Middle frontal gyrus (tissue), 1 donor: Measurements from ENCODE around the gene TRIM71.

Source experiments
- DNase-seq: peaks from one replicate; pipeline ENCODE4 v3.0.0-alpha.2; 2015; ENCODE audit warnings: low spot score; ENCODE audit errors: extremely low spot score

The TRIM71 gene

GRCh38 chr3:32865383-32865782 lies 47.6 kb downstream of the TRIM71 start:
- DNase-seq: no peak

GRCh38 chr3:32866533-32866932 lies 48.7 kb downstream of the TRIM71 start:
- DNase-seq: no peak

DNA sequence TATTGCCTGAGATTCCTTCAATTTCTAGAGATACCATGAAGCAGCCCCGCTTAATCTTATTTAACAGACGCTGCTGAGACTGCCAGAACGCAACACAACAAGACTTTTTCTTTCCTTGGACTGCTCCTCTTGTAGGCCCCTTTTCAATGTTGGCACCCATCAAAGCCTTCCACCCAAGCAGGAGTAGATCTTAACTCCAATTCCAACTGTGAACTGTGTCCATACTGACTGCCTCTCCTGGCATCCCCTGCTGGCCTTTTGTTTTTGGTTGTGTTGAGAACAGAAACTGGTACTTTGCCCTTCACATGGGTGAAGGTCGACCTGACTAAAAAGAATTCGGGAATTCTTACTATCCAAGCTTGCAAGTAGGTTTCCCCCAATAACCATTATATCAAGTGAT lies 50.2 kb downstream of the TRIM71 start:
- DNase-seq: no peak

GRCh38 chr3:32868719-32869512 lies 51.1 kb downstream of the TRIM71 start:
- no peak for DNase-seq

DNA sequence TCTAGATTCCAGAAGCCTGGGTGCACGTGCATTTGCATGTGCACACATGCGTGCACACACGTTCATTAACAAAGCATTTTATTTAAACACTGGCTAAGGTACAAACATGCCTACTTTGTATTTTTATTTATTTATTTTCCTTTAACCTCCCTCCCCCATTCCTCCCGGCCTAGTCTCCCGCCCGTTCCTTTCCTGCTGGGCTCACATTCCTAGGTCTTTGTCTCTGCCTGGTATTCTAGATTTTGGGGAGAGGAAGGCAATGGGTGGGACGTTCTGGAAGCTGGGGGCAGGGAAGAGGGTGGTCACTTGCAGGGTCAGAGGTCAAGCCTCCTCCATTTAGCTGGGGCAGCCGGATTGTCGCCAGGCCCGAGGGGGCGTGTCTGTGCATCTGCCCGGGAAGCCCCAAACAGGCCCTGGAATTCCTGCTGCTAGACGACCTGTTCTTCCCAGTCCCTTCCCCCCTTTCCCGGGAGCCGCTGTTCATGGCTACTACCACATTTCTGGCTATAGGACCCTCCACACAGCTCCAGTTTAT lies 51.8 kb downstream of the TRIM71 start:
- no peak for DNase-seq

GRCh38 chr3:32870373-32871095 lies 52.7 kb downstream of the TRIM71 start:
- DNase-seq: no peak

- DNase-seq: no peak
Observed at GRCh38 chr3:32871273-32871672, 53.5 kb downstream of the TRIM71 start.

- no peak for DNase-seq
Observed at GRCh38 chr3:32872487-32873382, 54.9 kb downstream of the TRIM71 start.

GRCh38 chr3:32873531-32874130 lies 55.8 kb downstream of the TRIM71 start:
- no peak for DNase-seq

DNA sequence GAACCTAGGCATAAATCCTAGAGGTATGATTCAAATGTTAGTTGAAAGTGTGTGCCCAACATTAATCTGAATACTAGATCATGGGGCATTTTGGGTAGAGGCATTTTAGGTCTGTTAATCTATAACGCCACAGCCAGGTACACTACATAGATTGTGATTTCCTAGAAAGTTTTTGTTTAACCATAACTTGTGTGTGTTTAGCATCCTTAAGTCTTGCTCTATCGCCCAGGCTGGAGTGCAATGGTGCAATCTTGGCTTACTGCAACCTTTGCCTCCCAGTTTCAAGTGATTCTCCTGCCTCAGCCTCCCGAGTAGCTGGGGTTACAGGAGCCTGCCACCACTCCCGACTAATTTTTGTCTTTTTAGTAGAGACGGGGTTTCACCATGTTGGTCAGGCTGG lies 59.1 kb downstream of the TRIM71 start:
- no peak for DNase-seq

GRCh38 chr3:32877598-32877997 lies 59.8 kb downstream of the TRIM71 start:
- DNase-seq: no peak

- no peak for DNase-seq
Observed at GRCh38 chr3:32880225-32880624, 62.4 kb downstream of the TRIM71 start.

- DNase-seq: no peak
Observed at GRCh38 chr3:32881624-32882023, 63.8 kb downstream of the TRIM71 start.

GRCh38 chr3:32882189-32882588 lies 64.4 kb downstream of the TRIM71 start:
- DNase-seq: no peak

GRCh38 chr3:32882603-32883025 lies 64.8 kb downstream of the TRIM71 start:
- DNase-seq: no peak

DNA sequence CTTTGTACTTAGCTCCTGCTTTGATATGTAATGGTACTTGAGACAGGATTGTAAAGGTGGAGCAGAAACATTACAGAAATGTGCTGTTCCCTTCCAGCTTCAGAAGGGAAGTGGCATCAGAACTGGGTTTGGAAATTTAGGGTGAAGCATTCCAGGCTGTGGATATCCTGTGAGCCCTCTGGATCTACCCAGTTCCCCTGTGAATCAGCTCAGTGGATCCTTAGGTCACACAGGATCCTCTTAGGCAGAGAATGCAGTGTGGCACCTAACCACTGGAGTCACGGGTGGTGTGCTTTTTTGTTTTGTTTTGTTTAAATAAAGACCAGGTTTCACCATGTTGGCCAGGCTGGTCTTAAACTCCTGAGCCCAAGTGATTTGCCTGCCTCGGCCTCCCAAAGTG lies 66.0 kb downstream of the TRIM71 start:
- no peak for DNase-seq

GRCh38 chr3:32884591-32884990 lies 66.8 kb downstream of the TRIM71 start:
- DNase-seq: no peak

- DNase-seq: no peak
Observed at GRCh38 chr3:32885283-32885901, 67.6 kb downstream of the TRIM71 start.

DNA sequence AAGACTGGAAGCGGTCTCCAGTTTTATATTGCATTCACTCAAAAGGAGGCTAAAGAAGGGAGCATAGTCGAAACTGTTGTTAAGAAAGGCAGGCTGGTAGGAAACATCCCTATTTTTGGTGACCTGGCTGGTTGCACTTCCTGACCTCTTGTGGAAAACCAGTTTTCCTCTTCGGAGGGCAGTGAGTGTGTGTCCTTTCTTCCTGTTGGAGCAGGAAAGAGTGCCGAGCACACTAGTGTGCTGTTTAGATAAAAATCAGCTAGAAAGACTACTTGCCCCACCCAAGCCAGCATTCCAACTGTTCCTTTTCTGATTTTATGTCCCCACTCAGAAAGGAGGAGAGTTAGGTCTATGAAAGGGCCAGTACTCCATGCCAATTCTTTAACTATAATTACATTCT lies 68.5 kb downstream of the TRIM71 start:
- DNase-seq: no peak

DNA sequence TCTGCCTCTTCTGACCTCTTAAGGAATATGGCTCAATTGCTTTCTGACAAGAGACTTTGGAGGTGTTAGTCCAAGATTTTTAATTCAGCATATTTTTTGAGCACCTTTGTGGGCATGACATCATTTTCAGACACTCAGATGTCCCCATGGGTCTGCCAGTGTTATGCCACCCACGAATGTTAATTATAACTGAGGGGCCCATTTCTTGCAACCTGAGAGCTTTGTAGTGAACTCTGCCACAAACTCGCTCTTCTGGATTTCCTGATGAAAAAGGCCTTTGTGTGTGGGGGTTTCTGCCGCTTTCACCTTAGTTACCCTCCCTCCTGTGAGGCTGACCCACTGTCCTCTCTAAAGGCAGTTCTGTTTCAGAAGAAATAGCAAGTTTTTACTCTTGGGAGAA lies 69.1 kb downstream of the TRIM71 start:
- DNase-seq: no peak

GRCh38 chr3:32888739-32889138 lies 70.9 kb downstream of the TRIM71 start:
- DNase-seq: no peak
